GM20000 (cell line): ENCODE measurements around the gene TAP1.
A peak's percentile ranks its signal among the peaks of the same experiment; 100 is the strongest.

ENCODE experiments used
- DNase-seq: peaks from one replicate; pipeline ENCODE4 v3.0.0; 2012; ENCODE audit warnings: low spot score
- CTCF ChIP-seq: IDR thresholded peaks from 2 replicates; pipeline ENCODE4 v1.5.1; 2012; ENCODE audit warnings: mild to moderate bottlenecking, control low read depth; ENCODE audit errors: extremely low read depth, missing control alignments

Gene TAP1

GRCh38 chr6:32868257-32868788 lies 14.8 kb upstream of the TAP1 start:
- DNase-seq, result peak; percentile 65
- TF ChIP-seq CTCF, result peak; percentile 66

- TF ChIP-seq CTCF, result no peak
- DNase-seq, result no peak
These were observed 14.2 kb upstream of the TAP1 start for GRCh38 chr6:32867554-32868256.

- no peak for TF ChIP-seq CTCF
- DNase-seq, result peak; percentile 37
These were observed 13.5 kb upstream of the TAP1 start for GRCh38 chr6:32867022-32867477.

- no peak for TF ChIP-seq CTCF
- DNase-seq, result no peak
These were observed 12.4 kb upstream of the TAP1 start for GRCh38 chr6:32865724-32866443.

GRCh38 chr6:32862725-32863124 lies 9.2 kb upstream of the TAP1 start:
- no peak for TF ChIP-seq CTCF
- no peak for DNase-seq

GRCh38 chr6:32860674-32861073 lies 7.2 kb upstream of the TAP1 start:
- no peak for DNase-seq
- TF ChIP-seq CTCF, result no peak

- TF ChIP-seq CTCF, result no peak
- DNase-seq, result no peak
These were observed 4.7 kb upstream of the TAP1 start for GRCh38 chr6:32858194-32858593.
